Activated CD8-positive, alpha-beta T cell treated with anti-CD3 and anti-CD28 coated beads for 36 hours (primary cell): ENCODE results near the gene TCF12. TPM values are rescaled to one million over a fixed set of nuclear protein-coding genes. Genes with fewer than 3 reads are reported as not detected.

ENCODE experiments used
- ATAC-seq: fragments of 200-7000 bp; cut with Tn5 transposase; one replicate; pipeline ENCODE4 v1.10.0; 2021; ENCODE audit warnings: mild to moderate bottlenecking, moderate library complexity
- CTCF ChIA-PET: fragments of 350-600 bp; sonication (Branson Sonifier 250); formaldehyde crosslinking; loops from one replicate; lab custom pipeline; 2021; ENCODE audit warnings: antibody characterized with exemption; lab: Charles Lee
- POLR2A ChIA-PET: fragments of 350-600 bp; sonication (Branson Sonifier 250); formaldehyde crosslinking; loops from one replicate; lab custom pipeline; 2021; ENCODE audit warnings: antibody characterized with exemption; lab: Charles Lee
- DNase-seq: peaks from one replicate; pipeline ENCODE4 v3.0.0-alpha.2; 2020
- H3K27ac Mint-ChIP-seq: one replicate; pipeline ENCODE4 v1.8.0; 2021; ENCODE audit warnings: mild to moderate bottlenecking, mixed read lengths
- H3K27me3 Mint-ChIP-seq: one replicate; pipeline ENCODE4 v1.8.0; 2021; ENCODE audit warnings: mixed read lengths
- H3K36me3 Mint-ChIP-seq: one replicate; pipeline ENCODE4 v1.8.0; 2021; ENCODE audit warnings: low read depth, mixed read lengths
- H3K4me1 Mint-ChIP-seq: one replicate; pipeline ENCODE4 v1.8.0; 2021; ENCODE audit warnings: low read depth, mixed read lengths
- H3K4me3 Mint-ChIP-seq: one replicate; pipeline ENCODE4 v1.8.0; 2021; ENCODE audit warnings: mild to moderate bottlenecking, moderate library complexity, mixed read lengths
- H3K9me3 Mint-ChIP-seq: one replicate; pipeline ENCODE4 v1.8.0; 2021; ENCODE audit warnings: mixed read lengths
- intact Hi-C: fragments of 100-400 bp; cut with micrococcal nuclease; formaldehyde crosslinking; loops from one replicate; pipeline ENCODE4 v1.10.0; 2022
- total RNA-seq, 2 experiments: library from RNA; stranded (reverse); gene quantifications; one replicate each; pipeline ENCODE4 v1.2.3, GENCODE V29; 2021
- TF ChIP-seq, protein P1 (sequence below): fragments of 200-600 bp; IDR thresholded peaks from one replicate; pipeline ENCODE4 v1.8.0; 2022; ENCODE audit warnings: antibody characterized with exemption, mild to moderate bottlenecking

Gene TCF12
- total RNA-seq, 2 experiments from 2014 or later = 60.5 to 67.4 TPM

GRCh38 chr15:57059026-57059660 lies 140.7 kb downstream of the TCF12 start:
- no peak for DNase-seq

DNA sequence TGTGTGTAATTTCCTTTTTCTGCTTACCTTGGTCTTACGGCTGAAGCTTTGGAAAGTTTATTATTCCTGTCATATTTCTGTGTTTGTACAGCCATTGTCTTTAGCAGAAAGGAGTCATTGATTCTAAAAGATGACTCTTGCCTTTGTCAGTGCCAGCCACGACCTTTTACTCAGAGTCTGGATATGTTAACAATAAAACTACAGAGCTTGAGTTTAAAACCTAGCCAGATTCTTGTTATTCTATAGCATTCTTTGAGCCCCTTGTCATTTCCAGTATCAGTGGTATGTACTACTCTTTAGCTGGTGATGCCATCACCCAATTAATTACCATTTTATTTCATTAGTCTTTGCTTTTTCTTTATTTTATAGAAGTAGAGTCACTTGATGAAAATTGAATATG lies 142.4 kb downstream of the TCF12 start:
- Mint-ChIP-seq H3K27ac (no peak overlapping the region), H3K9me3 (no peaks in the 10 kb centered on the region), H3K4me3 (no peak overlapping the region), H3K4me1 (peaks cover 38% of the 10 kb centered on the region), H3K36me3 (peaks cover 10% of the 10 kb centered on the region), H3K27me3 (no peaks in the 10 kb centered on the region)
- ATAC-seq (no peak), DNase-seq (no peak)
- intact Hi-C loops = no loop called here
- TF ChIP-seq, protein P1, sequence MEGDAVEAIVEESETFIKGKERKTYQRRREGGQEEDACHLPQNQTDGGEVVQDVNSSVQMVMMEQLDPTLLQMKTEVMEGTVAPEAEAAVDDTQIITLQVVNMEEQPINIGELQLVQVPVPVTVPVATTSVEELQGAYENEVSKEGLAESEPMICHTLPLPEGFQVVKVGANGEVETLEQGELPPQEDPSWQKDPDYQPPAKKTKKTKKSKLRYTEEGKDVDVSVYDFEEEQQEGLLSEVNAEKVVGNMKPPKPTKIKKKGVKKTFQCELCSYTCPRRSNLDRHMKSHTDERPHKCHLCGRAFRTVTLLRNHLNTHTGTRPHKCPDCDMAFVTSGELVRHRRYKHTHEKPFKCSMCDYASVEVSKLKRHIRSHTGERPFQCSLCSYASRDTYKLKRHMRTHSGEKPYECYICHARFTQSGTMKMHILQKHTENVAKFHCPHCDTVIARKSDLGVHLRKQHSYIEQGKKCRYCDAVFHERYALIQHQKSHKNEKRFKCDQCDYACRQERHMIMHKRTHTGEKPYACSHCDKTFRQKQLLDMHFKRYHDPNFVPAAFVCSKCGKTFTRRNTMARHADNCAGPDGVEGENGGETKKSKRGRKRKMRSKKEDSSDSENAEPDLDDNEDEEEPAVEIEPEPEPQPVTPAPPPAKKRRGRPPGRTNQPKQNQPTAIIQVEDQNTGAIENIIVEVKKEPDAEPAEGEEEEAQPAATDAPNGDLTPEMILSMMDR = no peak
- ChIA-PET CTCF (no interaction called here), POLR2A (no interaction called here)

More at GRCh38 chr15:57059026-57059660, 140.7 kb downstream of the TCF12 start:
- intact Hi-C loops = no loop called here
- Mint-ChIP-seq H3K4me3 (no peak overlapping the region), H3K36me3 (peaks cover 3% of the 10 kb centered on the region), H3K27me3 (no peaks in the 10 kb centered on the region), H3K9me3 (no peaks in the 10 kb centered on the region), H3K27ac (no peak overlapping the region), H3K4me1 (peaks cover 43% of the 10 kb centered on the region)
- TF ChIP-seq, protein P1 = no peak
- ChIA-PET POLR2A (no interaction called here), CTCF (no interaction called here)
- ATAC-seq = no peak

- no peak for ATAC-seq
- CTCF ChIA-PET = no interaction called here
- no peak for DNase-seq
- Mint-ChIP-seq H3K4me3 (no peak overlapping the region), H3K4me1 (peaks cover 37% of the 10 kb centered on the region), H3K9me3 (no peaks in the 10 kb centered on the region), H3K27me3 (no peaks in the 10 kb centered on the region), H3K36me3 (peaks cover 10% of the 10 kb centered on the region), H3K27ac (no peak overlapping the region)
- intact Hi-C loops = no loop called here
- TF ChIP-seq, protein P1 = no peak
- POLR2A ChIA-PET = no interaction called here
Measured at GRCh38 chr15:57061281-57061680, 142.8 kb downstream of the TCF12 start.

DNA sequence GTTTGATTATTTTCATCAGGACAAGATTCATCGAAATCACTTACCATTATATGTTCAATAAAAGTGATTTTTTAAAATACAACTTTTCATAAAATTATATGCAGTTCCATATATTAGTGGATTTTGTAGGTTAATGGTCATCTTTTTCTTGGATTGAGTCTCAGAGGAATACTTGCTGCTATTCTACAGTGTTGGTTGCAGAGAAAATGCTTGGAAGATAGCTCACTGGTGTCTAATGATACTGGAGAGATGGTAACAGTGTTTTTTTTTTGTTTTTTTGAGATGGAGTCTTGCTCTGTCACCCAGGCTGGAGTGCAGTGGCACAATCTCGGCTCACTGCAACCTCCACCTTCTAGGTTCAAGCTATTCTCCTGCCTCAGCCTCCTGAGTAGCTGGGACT lies 143.3 kb downstream of the TCF12 start:
- TF ChIP-seq, protein P1 = no peak
- intact Hi-C loops = no loop called here
- H3K4me1 Mint-ChIP-seq = peaks cover 37% of the 10 kb centered on the region

DNA sequence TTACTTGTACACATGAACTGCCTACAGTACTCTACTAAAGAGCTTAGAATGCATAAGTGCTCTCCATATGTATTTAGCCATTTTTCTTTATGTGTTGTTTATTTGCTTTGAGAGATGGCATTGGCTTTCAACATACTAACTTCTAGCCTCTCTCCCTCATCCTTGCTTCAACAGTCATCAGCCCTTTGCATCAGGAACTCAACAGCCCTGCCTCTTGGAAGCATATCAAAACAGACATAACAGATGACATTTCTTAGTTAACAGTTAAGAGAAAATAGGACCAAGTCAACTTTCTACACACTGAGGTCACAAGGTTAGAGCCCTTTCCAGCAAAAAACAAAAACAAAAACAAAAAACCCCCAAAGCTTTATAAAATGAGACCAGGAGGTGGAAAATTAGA lies 145.6 kb downstream of the TCF12 start:
- ATAC-seq (no peak), DNase-seq (no peak)
- intact Hi-C loops = no loop called here
- POLR2A ChIA-PET = interaction anchor here (0.5 to 0.6 kb wide), 2 partner anchors 182 to 571 kb away, joined by 3 to 4 read pairs; no protein-coding TSS in a partner anchor
- peaks cover 32% of the 10 kb centered on the region for H3K4me1 Mint-ChIP-seq
- CTCF ChIA-PET = no interaction called here
- no peaks in the 10 kb centered on the region for H3K9me3 Mint-ChIP-seq
- no peak overlapping the region for H3K4me3 Mint-ChIP-seq
- H3K36me3 Mint-ChIP-seq = peaks cover 15% of the 10 kb centered on the region
- TF ChIP-seq, protein P1 = no peak
- H3K27me3 Mint-ChIP-seq = no peaks in the 10 kb centered on the region
- no peak overlapping the region for H3K27ac Mint-ChIP-seq

More for the DNA sequence above, 143.3 kb downstream of the TCF12 start:
- ATAC-seq (no peak), DNase-seq (no peak)
- ChIA-PET POLR2A (no interaction called here), CTCF (no interaction called here)
- no peaks in the 10 kb centered on the region for H3K27me3 Mint-ChIP-seq
- no peaks in the 10 kb centered on the region for H3K9me3 Mint-ChIP-seq
- H3K27ac Mint-ChIP-seq = no peak overlapping the region
- H3K4me3 Mint-ChIP-seq = no peak overlapping the region
- peaks cover 10% of the 10 kb centered on the region for H3K36me3 Mint-ChIP-seq
